Limb (tissue), 2 donors: ENCODE measurements around the gene ATXN2.

ENCODE experiments used
- DNase-seq, 2 donors: peaks; one replicate each; pipeline ENCODE4 v3.0.0-alpha.2; 2016; ENCODE audit errors: extremely low spot score in 2 of 2

Gene ATXN2

GRCh38 chr12:111440152-111440551, 159.0 kb downstream of the ATXN2 start:
- DNase-seq = no peak

- no peak for DNase-seq
Observed at GRCh38 chr12:111439657-111440151, 159.4 kb downstream of the ATXN2 start.

DNA sequence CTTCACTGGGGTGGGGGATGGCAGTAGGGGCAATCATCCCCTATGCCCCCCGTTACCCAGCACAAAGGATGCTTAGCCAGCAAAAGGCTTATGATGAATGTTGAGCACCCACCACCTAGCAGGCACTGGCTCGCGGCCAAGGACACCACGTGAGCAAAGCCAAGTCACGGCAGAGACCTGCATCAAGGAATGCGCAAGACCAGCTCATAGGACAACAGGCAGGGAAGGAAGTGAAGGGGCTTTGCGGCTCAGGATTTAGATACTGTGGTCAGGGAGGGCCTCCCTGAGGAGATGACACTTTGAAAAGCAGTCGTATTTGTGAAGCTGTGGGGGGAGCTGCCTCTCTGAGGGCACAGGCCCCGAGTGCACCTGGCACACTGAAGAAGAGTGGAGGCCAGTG, 160.6 kb downstream of the ATXN2 start:
- DNase-seq = no peak

DNA sequence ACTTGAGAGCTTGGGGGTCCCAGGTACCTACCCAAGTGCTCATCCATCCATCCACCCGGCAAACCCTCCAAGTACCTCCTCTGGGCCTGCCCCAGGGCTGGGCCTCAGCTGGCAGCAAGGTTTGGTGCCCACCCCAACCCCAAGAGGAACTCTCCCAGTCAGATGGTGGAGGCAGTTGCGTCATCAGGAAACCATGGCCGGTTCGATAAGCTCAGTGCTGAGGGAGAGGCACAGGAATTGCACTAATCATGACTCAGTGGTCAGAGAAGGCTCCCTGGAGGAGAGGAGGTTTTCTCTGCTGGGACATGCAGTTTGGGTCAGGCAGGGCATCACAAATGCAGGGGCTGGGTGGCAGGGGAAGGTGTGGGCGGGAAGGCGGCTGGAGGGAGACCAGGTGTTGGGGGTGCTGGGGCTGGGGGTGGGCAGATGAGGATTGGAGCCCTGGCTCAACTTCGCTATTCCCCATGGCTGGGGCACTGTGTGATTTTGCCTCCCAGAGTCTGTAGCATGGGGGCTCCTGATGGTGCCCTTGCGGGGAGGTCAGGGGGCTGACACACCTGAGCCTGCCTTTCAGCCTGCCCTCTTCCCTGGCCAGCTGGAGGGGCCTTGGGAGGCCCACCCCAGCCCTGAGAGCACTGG, 161.2 kb downstream of the ATXN2 start:
- no peak for DNase-seq

DNA sequence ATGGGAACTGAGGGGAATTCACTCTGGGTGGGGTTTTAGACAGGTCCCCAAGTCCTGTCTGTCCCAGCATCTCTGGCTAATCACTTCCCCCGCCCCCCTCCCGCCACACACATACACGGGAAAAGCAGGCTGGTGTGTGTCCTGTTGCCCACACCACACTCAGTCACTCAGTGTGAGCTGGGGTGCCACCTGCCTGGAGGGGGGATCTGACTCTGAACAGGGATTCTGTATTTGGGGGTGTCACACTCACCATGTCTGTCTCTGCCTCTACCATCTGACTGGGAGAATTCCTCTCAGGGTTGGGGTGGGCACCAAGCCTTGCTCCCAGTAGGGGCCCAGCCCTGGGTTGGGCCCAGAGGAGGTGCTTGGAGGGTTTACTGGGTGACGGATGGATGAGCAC, 162.3 kb downstream of the ATXN2 start:
- DNase-seq = no peak

DNA sequence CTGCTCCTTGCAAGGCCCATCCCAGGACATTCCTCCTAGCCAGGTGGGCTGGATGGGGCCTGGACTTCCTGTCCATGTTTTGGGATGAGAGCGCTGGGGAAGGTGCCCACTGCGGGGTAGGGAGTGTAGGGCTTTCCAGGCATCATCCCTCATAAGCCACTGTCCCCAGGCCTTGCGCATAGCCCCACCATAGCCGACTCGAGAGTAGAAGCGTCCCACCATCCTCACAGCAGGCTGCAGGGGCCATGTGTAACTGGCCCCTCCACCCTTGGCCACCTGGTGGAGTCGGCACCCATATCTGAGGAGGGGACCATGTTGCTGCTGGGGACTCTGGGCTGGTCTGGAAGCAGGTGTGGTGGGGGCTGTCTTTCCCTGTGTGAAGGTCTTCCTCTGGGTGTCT, 162.8 kb downstream of the ATXN2 start:
- DNase-seq = no peak

DNA sequence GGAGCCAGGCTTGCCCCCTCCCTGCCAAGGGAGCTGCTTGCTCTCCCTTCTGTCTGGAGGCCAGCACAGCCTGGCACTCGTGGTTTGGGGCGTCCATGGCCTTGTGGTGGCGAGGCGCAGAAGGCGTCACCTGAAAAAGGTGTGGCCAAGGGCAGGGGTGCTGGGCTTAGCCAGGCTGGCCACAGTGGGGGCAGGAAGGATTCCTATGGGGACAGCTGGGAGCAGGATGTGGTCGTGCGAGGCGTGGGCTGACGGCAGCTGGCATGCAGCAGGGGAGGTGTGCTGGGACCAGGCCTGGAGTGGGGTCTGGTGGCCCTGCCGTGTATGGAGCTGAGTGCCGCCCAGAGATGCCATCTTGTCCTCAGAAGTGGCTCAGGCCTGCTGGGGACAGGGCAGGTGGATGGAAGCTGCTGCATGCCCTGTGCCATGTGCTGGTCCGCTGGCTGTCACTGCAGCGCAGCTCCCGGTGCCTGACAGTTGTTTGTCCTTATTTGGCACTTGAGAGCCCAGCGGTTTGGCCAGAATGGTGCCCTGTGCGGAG, 163.4 kb downstream of the ATXN2 start:
- no peak for DNase-seq

DNA sequence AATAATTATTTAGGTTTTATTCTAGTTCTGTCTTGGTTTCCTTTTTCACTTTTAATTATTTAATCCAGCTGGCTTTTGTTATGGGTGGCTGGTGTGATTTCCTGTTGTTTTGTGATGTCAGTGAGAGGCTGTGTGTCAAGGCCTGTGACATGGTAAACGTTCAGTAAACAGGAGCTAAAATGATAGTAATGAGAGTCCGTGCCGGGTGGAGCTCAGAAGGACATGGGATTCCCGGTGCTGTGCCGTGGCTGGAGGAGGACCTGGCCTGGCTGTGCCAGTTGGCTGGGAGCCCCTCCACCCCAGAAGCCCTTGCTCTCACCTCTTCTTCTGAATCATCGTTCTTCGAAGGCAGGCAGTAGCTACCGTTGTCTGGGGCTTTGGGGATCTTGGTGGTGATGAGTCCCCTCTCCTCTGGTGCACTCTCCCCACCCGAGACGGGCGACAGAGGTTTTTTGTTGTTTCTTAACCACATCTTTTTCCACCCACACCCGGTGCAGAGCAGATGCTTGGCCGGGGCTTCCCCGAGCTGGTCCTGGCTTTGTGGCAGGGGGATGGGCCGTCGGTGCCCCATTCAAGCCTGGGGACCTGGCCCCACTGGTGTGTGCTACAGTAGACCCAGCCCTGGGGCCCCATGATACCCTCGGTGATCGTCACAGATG, 164.3 kb downstream of the ATXN2 start:
- no peak for DNase-seq

GRCh38 chr12:111434049-111434448, 165.1 kb downstream of the ATXN2 start:
- no peak for DNase-seq

GRCh38 chr12:111431772-111432171, 167.3 kb downstream of the ATXN2 start:
- no peak for DNase-seq

DNA sequence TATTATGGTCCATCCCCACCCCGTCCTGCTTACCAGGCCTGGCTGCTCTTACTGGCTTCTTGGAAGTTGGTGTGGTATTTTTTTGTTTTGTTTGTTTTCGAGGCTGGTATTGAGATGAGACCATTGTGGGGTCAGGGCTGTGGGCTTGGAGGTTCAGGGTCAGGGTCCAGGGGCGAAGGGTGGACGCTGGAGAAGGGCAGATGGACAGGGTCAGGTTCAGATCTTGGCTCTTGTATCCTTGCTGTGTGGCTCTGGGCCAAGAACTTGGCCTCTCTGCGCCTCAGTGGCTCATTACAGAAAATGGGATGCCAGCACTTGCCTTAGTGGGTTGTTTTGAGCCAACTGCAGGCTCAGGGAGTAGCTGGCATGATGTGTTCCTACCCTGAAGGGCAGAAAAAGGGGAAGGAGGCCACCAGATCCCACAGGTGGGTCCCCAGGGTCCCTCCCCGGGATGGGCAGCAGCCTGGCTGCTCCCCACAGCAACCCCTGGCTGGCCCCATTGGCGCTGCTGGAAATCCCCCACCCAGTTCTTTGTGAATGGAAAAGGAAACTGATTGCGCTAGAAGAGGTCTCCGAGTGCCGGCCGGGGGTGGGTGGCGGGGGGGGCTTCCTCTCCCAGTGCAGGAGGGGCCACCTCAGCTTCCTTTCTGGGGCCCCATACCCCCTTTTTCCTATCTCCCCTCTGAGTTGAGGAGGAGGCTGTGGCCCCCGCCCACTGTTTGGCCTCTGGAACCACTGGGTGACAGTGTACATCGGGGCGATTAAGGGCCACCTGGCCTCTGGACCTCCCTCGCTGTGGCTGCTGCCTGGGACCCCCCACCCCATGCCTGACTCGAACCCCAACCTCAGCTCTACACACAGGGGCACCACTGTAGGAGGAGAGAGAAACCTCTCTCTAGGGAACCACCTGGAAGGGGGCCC, 168.4 kb downstream of the ATXN2 start:
- no peak for DNase-seq

DNA sequence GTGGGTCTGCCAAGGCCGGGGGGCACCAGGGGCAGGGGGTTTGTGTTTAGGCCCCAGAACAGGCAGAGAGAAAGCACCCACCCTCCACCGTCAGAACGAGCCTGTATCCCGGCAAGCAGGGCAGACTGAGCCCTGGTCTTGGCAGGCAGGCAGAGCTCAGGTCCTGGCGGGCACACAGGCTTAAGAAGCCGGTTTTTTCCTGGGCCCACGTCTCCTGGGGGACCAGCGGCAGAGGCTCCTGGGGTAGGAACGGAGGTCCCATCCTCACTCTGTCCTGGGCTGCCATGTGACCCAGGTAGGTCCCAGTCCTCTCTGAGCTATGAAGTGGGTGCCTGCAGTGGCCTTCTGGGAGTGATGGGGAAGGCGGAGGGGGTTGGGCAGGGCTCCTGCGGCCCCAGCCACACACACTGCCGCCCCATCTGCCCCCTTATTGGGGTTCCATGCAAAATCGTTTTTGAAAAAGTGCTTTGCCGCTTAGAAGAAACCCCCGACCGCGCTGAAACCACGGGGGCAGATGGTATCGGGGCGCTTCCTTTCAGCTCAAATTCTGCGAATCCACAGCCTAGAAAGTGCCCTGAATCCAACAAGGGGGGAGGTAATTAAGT, 169.2 kb downstream of the ATXN2 start:
- DNase-seq = no peak

DNA sequence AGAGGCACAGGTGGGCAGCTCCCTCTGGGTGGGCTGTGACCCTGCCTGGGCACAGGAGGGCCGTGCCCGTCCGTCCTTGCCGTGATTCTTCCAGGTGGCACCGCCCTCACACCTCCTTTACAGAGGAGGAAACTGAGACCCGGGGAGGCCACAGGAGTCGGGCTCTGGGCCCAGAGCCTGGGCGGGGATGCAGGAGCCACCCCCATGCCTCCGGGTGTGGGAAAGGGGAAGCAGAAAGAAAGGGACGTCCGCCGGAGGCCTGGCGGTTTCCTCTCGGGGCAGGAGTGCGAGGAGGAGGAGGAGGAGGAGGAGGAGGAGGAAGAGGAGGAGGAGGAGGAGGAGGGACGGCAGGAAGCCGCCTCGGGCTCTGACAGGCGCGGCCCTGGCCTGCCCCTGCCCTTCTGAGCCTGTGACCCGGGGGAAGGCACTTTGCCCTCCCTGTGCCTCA, 170.4 kb downstream of the ATXN2 start:
- DNase-seq = no peak

DNA sequence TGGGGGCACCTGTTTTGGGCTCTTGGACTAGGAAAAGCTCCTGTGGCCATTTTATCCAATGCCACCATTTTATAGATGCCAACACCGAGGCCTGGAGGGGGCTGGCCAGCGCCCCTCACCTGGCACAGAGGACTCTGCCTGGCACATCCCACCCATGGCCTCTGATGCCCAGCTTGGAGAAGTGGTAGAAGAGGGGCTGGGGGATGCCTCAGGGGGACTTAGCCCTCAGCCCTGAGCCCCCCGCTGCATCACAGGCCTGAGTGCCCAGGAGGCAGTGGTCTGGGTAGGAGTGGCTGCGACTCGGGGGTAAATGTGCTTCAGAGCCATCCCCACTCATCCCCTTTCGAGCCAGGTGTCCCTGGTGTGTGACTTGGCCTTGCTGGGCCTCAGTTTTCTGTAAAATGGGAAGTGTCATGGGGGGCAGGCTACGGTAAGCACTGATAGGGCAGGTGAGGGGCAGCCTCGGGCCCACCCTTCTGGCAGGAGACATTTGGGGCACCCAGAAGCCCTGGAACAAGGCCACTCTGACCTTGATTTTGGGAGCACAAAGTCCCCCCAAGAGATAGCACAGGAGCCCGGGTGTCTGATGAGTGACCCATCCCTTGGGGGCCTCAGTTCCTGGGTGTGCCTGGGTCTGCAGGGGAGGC, 170.9 kb downstream of the ATXN2 start:
- DNase-seq = no peak

DNA sequence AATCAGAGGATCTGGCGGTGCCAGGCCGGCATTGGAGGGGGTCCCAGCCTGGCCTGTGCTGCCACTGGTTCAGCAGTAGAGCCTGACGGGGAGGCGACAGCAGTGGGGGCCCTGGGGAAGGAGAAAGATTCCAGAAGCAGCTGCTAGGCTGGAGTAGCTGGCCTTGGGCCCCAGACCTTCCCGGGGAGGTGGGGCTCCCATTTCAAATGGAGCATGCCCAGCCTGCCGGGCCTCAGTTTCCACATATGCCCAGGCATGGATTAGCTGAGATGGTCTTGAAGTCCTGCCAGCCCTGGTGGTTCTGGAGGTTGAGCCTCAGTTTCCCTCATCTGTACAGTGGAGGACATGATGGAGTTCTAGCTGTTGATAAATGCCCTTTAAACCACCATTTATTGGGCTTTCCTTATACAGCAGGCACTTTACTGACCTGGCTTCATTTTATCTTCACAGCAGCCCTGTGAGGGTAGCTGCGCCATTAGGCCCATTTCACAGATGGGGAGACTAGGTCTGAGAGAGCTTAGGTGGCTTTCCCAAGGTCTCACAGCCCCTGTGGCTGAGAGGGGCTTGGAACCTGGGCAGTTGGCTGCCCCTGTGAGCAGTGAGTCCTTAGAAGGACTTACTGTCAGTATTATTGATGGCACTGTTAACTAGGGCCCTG, 171.6 kb downstream of the ATXN2 start:
- no peak for DNase-seq

- no peak for DNase-seq
Observed at GRCh38 chr12:111426344-111427185, 172.6 kb downstream of the ATXN2 start.

DNA sequence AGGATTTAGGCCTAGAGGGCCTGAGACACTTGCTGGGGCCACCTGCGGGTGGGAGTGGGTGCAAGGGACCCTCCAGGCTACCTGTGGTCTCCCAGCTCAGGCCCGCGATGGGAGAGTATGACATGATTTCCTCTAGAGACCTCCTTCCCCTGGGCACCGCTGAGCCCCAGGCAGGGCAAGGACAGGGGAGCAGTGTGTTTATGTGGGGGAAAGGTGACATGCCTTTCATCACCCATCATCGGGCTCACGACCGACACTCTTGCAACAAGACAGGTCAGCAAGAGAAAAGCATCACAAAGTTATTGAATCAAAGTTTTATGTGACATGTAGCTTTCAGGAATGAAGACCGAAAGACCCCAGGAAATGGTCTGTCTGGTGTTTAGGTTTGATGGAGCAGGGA, 173.5 kb downstream of the ATXN2 start:
- no peak for DNase-seq

DNA sequence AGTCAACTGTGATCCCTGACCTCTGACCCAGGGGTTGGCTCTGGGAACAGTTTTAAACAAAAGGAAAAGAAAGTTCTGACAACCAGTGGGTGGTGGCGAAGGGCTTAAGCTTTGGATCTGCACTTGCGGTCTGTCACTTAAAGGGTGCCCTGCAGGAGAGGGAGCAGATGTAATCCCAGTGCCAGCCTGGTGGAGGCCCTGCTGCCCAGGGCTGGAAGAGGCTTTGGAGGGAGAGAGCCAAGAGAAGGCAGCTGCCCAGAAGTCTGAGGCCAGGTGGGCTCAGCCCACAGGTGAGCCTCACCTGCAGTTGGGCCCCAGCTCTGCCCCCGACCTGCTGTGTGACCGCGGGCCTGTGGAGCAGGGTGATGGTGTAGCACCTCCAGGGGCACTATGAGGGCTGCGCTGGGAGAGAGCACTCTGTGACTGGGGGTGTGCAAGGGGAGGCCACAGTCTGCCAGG, 174.3 kb downstream of the ATXN2 start:
- no peak for DNase-seq

GRCh38 chr12:111424189-111424792, 174.8 kb downstream of the ATXN2 start:
- DNase-seq = no peak
